Esophagus squamous epithelium (tissue), 4 donors: Measurements from ENCODE around the gene RAPGEF5.

ENCODE experiments used
- CTCF ChIP-seq, 6 experiments: fragments of 450-650 bp in 4 of 6; fragments of 200-600 bp in 2 of 6; sonication (generic) in 2 of 6; IDR thresholded peaks; one replicate each; pipeline ENCODE4 v1.5.1; 2016 to 2019; ENCODE audit warnings: antibody characterized with exemption in 6 of 6, mild to moderate bottlenecking in 4 of 6, moderate library complexity in 4 of 6
- POLR2A ChIP-seq, 4 donors: fragments of 450-650 bp; IDR thresholded peaks; one replicate each; pipeline ENCODE4 v1.6.1; 2017; ENCODE audit warnings: antibody characterized with exemption in 4 of 4, mild to moderate bottlenecking in 4 of 4, moderate library complexity in 3 of 4

- TF ChIP-seq CTCF (IDR thresholded peaks at IDR 0.05), result no peak
- no peak for TF ChIP-seq POLR2A (IDR thresholded peaks at IDR 0.05)
Measured at GRCh38 chr7:22269963-22270362, 87.0 kb downstream of the RAPGEF5 start.
